ENCODE results near the gene PLXND1.
"Not testable (repeated sequence)": the region's sequence is repeated elsewhere in the genome, so short reads cannot be mapped to it uniquely, and the experiment has no call there.

PLXND1 gene, protein sequence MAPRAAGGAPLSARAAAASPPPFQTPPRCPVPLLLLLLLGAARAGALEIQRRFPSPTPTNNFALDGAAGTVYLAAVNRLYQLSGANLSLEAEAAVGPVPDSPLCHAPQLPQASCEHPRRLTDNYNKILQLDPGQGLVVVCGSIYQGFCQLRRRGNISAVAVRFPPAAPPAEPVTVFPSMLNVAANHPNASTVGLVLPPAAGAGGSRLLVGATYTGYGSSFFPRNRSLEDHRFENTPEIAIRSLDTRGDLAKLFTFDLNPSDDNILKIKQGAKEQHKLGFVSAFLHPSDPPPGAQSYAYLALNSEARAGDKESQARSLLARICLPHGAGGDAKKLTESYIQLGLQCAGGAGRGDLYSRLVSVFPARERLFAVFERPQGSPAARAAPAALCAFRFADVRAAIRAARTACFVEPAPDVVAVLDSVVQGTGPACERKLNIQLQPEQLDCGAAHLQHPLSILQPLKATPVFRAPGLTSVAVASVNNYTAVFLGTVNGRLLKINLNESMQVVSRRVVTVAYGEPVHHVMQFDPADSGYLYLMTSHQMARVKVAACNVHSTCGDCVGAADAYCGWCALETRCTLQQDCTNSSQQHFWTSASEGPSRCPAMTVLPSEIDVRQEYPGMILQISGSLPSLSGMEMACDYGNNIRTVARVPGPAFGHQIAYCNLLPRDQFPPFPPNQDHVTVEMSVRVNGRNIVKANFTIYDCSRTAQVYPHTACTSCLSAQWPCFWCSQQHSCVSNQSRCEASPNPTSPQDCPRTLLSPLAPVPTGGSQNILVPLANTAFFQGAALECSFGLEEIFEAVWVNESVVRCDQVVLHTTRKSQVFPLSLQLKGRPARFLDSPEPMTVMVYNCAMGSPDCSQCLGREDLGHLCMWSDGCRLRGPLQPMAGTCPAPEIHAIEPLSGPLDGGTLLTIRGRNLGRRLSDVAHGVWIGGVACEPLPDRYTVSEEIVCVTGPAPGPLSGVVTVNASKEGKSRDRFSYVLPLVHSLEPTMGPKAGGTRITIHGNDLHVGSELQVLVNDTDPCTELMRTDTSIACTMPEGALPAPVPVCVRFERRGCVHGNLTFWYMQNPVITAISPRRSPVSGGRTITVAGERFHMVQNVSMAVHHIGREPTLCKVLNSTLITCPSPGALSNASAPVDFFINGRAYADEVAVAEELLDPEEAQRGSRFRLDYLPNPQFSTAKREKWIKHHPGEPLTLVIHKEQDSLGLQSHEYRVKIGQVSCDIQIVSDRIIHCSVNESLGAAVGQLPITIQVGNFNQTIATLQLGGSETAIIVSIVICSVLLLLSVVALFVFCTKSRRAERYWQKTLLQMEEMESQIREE (N-terminal part only)

DNA sequence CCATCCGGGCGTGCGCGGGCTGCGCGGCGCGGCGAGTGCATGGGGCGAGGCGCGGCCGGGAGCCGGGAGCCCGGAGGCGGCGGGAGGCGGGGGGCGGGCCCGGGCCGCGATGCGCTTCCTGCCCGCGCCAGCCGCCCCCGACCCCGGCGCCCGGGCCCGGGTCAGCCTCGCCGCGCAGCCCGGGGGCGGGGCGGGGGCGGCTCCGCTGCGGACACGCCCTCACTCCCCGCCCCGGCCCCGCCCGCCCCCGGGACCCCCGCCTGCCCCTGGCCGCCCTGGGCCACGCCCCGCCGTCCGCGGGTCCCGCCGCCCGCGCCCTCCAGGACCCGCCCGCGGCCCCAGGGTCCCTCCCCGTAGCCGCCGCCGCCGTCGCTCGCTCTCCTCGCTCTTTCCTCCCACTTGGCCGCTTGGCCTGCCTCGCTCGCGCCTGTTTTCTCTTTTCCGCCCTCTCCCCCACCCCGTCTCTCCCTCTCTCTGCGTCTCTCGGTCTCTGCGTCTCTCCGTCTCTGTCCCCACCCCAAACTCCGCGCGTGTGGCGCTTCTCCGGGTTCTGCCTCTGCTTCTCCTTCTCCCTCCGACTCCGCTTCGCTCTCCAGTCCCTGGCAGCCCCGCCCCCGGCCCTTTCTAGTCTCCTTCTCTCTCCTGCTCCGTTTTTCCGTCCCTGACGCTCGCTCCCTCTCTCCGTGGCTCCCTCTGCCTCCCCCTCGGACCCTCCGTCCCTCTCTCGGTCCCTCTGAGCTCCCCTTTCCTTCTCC is at the start of gene PLXND1:
Gene PLXND1 (minus strand): TSS at position 41 of the 755 bp plus-strand sequence. CDS start 37 bp downstream, at position 4.
- peak in 2 of 4 experiments; percentile 5 to 19 for DNase-seq (ENCODE audit: low read depth in 4 of 4, low spot score in 1 of 4)

DNA sequence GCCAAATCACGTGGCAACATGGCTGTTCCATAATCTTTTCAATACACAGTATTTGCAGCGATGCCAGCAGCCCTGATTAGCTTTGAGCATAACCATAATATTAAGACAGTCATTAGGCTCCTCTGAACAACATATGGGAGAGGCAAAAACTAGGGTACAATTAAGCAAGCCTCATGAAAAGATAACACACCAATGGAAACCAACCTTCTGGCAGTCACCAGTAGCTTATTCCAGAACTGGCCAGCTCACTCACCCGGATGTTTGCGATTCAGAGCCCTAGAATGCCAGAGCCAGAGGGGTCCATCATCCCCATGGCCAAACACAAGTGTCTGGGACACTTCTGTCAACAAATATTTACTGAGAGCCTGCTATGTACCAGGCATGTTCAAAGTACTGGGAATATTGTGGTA is 48.8 kb upstream of the PLXND1 start:
- DNase-seq (ENCODE audit: low read depth in 4 of 4, low spot score in 1 of 4), result no peak

DNA sequence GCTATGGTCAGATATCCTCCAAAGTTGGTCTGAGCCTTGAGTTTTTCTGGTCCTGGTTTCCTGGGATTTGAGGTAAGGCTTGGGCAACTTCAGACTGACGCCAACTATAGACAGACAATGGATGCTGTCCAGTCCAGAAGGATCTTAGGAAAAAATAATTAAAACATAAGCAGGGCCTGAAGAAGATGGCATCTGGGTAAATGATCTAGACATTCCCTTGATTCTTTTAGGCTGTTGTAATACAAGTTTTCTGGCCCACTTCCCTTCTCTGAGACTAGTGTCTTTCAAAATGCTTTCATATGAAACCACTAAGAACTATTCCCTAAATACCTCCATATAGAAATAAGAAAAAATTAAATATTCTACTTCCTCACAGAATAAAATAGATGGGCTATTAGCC is 47.7 kb upstream of the PLXND1 start:
- no peak for DNase-seq (ENCODE audit: low read depth in 4 of 4, low spot score in 1 of 4)

DNA sequence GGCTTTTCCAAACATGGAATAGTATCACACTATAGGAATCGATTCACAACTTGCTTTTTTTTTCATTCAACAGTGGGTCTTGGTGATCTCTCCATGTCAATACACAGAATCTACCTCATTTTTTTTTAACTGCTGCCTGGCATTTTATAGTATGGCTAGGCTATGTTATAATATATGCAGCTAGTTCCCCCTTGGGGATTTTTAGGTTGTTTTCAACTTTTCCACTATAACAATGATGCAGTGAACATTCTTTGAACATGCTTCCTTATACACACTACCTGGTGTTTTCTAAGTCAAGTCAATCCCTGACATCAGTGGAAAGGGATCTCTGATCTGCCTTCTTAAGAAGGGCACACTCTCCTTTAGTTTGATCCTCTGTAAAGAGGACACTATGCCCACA is 46.5 kb upstream of the PLXND1 start:
- no peak for DNase-seq (ENCODE audit: low read depth in 4 of 4, low spot score in 1 of 4)

GRCh38 chr3:129651435-129652202 is 45.1 kb upstream of the PLXND1 start:
- no peak for DNase-seq (ENCODE audit: low read depth in 4 of 4, low spot score in 1 of 4)

DNA sequence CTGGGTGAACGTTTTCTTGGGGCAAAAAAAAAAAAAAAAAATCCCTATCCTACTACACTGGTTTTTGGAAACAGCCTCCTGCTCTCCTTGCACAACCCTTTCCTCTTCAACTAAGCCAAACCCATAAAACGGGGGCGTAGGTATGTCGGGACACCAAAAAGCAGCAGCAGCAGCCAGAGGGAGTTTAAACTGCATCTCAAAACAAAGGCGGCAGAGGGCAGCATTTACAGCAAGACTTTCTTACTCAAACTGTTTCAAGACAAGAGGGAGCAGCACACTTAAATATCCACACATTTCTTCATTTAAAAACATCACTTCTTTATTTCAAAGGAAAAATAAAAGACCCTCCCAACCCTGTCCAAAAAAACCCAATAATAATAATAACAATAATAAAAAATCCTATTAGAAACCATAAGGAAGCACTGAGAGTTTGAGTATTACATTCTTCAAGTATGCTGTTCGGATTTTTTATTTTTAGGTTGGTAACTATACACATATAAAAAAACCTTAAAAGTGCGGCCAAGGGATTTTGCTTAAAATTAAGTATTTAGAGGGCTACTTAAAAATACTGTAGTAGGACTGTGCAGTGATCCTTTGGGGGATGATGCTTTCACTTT is 43.9 kb upstream of the PLXND1 start:
- DNase-seq (ENCODE audit: low read depth in 4 of 4, low spot score in 1 of 4), result peak in 3 of 4 experiments; percentile 5 to 34 (median 14)

GRCh38 chr3:129648391-129648790 is 41.9 kb upstream of the PLXND1 start:
- DNase-seq (ENCODE audit: low read depth in 4 of 4, low spot score in 1 of 4), result no peak

GRCh38 chr3:129645286-129645685 is 38.8 kb upstream of the PLXND1 start:
- DNase-seq (ENCODE audit: low read depth in 4 of 4, low spot score in 1 of 4), result no peak

- no peak for DNase-seq (ENCODE audit: low read depth in 4 of 4, low spot score in 1 of 4)
These were observed 38.4 kb upstream of the PLXND1 start for GRCh38 chr3:129644836-129645235.

- DNase-seq (ENCODE audit: low read depth in 4 of 4, low spot score in 1 of 4), result not testable (repeated sequence)
These were observed 35.2 kb upstream of the PLXND1 start for GRCh38 chr3:129641567-129642260.

DNA sequence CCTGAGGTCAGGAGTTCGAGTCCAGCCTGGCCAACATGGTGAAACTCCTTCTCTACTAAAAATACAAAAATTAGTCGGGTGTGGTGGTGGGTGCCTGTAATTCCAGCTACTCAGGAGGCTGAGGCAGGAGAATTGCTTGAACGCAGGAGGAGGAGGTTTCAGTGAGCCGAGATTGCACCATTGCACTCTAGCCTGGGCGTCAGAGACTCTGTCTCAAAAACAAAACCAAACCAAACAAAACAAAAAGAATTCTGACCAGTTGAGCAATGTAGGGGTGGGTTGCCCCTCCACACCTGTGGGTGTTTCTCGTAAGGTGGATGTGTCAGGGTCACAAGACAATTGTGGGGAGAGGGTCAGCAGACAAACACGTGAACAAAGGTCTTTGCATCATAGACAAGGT is 34.5 kb upstream of the PLXND1 start:
- DNase-seq (ENCODE audit: low read depth in 4 of 4, low spot score in 1 of 4), result not testable (repeated sequence)

- no peak for DNase-seq (ENCODE audit: low read depth in 4 of 4, low spot score in 1 of 4)
These were observed 32.0 kb upstream of the PLXND1 start for GRCh38 chr3:129638481-129638880.

DNA sequence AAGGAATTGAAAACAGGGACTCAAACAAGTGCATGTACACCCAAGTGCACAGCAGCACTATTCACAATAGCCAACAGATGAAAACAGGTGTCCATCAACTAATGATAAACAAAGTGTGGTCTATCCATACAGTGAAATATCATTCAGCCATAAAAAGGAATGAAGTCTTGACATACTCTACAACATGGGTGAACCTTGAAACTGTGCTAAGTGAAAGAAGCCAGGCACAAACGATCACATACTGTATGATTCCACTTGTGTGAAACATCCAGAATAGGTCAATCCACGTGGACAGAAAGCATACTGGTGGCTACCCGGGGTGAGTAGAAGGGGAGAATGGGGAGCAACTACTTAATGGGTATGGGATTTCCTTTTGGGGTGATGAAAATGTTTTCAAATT is 29.6 kb upstream of the PLXND1 start:
- DNase-seq (ENCODE audit: low read depth in 4 of 4, low spot score in 1 of 4), result no peak

DNA sequence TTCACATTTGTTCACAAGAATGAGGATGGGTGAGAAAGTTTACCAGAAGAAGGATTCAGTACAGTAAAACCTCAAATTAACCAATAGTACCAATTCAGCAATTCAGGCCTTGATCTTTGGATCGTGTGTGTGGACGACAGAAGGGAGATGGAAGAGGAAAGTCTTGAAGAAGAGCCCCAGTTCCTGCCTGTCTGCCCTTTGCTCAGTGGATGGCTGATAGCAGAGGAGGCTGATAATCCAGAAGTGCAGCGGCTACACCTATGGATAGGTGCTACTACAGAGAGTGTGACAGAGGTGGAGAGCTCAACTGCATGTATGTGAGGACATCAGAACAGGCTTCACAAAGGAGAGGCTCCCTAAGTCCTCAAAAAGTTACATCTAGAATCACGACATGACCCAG is 29.2 kb upstream of the PLXND1 start:
- no peak for DNase-seq (ENCODE audit: low read depth in 4 of 4, low spot score in 1 of 4)

GRCh38 chr3:129633751-129634481 is 27.4 kb upstream of the PLXND1 start:
- no peak for DNase-seq (ENCODE audit: low read depth in 4 of 4, low spot score in 1 of 4)

DNA sequence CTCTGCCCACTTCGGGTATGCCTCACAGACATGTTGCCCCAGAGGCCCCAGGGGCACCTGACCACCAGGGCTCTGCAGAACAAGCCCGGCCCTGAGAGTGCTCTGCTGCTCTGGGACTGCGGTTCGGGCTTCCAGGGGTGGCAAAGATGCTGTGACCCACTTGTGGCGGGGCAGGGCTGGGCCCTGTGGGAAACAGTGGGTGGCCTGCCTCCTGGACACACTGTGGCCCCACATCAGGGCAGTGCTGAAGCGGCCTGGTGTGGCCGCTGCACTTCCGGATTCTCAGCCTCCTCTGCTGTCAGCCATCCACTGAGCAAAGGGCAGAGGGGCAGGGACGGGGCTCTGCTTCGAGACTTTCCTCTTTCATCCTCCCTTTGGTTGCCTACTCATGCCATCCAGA is 26.5 kb upstream of the PLXND1 start:
- no peak for DNase-seq (ENCODE audit: low read depth in 4 of 4, low spot score in 1 of 4)

DNA sequence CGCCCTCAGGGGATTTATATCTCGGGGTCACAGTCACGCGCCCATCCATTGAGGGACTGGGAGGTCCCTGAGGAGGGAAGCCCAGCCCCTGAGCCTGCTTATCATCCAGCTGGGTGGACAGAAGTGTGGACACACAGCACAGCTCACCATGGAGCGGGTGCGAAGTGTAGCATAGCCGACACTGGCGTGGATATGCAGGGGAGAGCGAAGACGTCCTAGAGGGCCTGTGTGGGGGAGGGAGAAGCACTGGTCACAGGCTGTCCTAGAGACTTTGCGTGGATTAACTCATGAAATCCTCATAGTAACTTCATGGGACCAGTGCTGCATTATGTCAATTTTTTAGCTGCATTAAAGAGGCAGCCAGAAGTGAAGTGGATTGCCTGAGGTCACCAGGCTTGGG is 26.1 kb upstream of the PLXND1 start:
- no peak for DNase-seq (ENCODE audit: low read depth in 4 of 4, low spot score in 1 of 4)

GRCh38 chr3:129632056-129632455 is 25.6 kb upstream of the PLXND1 start:
- DNase-seq (ENCODE audit: low read depth in 4 of 4, low spot score in 1 of 4), result no peak
